PFSK-1 (cell line): Measurements from ENCODE around the gene RPE65.

Experiments used
- FOXP2 ChIP-seq: optimal IDR thresholded peaks from 2 replicates; pipeline ENCODE3; 2011; ENCODE audit warnings: borderline replicate concordance, control low read depth, inconsistent platforms; ENCODE audit not compliant: insufficient read depth; ENCODE audit errors: extremely low read length, extremely low read depth
- POLR2AphosphoS5 ChIP-seq: IDR thresholded peaks from 2 replicates; pipeline ENCODE4 v1.6.1; 2012; ENCODE audit warnings: low read depth, mild to moderate bottlenecking, control low read depth, low read length, moderate library complexity
- REST ChIP-seq, 2 experiments: IDR thresholded peaks; 2 replicates each; pipeline versions ENCODE4 v1.6.1 to v1.8.0; 2011 to 2012; ENCODE audit warnings: low read depth in 2 of 2, low read length in 2 of 2, control low read depth in 1 of 2, inconsistent platforms in 1 of 2, mild to moderate bottlenecking in 1 of 2, moderate library complexity in 1 of 2; ENCODE audit not compliant: insufficient read depth in 1 of 2
- SIN3A ChIP-seq: IDR thresholded peaks from 2 replicates; pipeline ENCODE4 v1.6.1; 2012; ENCODE audit warnings: mild to moderate bottlenecking, low read length, moderate library complexity, borderline replicate concordance; ENCODE audit not compliant: insufficient read depth
- TAF1 ChIP-seq: IDR thresholded peaks from 2 replicates; pipeline ENCODE4 v1.6.1; 2012; ENCODE audit warnings: low read length, control low read depth, borderline replicate concordance; ENCODE audit not compliant: insufficient read depth

- TF ChIP-seq REST (IDR thresholded peaks at IDR 0.05; ENCODE audit: insufficient read depth in 1 of 2, low read depth in 2 of 2, low read length in 2 of 2) = no peak
- TF ChIP-seq POLR2AphosphoS5 = no peak
- no peak for TF ChIP-seq TAF1
- TF ChIP-seq SIN3A = no peak
- no peak for TF ChIP-seq FOXP2
Measured at GRCh38 chr1:68431076-68431475, 18.7 kb downstream of the RPE65 start.
